ENCODE data around the gene PDPR.
"Not testable (repeated sequence)": the region's sequence is repeated elsewhere in the genome, so short reads cannot be mapped to it uniquely, and the experiment has no call there.

DNA sequence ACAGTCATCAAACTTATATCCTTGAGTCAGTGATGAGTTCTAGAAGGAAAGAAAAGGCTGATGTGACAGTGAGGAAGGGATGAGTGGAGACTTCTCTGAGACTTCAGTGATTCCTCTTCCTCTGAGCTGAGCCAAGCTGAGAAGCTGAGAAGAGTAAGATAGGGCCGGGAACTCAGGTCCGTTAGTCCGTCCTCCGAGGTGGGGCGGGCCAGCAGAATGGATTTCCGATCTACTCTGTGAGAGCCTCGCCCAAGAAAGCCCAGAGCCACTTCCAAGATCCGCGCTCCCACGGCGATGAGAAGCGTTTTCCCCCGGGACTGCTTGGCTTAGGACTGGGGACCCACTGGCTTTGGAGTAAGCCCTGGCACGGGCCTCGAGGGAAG lies 542 bp upstream of the PDPR start:
- not testable (repeated sequence) for TF ChIP-seq CTCF, POLR2A, POLR2AphosphoS5 (IDR thresholded peaks at IDR 0.05)
